OCI-LY1 (cell line): ENCODE data around the gene TBCEL.

Experiments
- CTCF ChIP-seq: fragments of 200-600 bp; sonication (generic), shearing (Covaris generic); IDR thresholded peaks from 2 replicates; pipeline ENCODE4 v1.5.1; 2017; ENCODE audit warnings: mild to moderate bottlenecking, antibody characterized with exemption, low read length, moderate library complexity, mixed read lengths
- EZH2 ChIP-seq: fragments of 200-600 bp; sonication (generic), shearing (Covaris generic); IDR thresholded peaks from 2 replicates; pipeline ENCODE4 v1.8.0; 2017; ENCODE audit warnings: borderline replicate concordance, mixed run types, mild to moderate bottlenecking, antibody characterized with exemption, low read length, moderate library complexity, mixed read lengths

DNA sequence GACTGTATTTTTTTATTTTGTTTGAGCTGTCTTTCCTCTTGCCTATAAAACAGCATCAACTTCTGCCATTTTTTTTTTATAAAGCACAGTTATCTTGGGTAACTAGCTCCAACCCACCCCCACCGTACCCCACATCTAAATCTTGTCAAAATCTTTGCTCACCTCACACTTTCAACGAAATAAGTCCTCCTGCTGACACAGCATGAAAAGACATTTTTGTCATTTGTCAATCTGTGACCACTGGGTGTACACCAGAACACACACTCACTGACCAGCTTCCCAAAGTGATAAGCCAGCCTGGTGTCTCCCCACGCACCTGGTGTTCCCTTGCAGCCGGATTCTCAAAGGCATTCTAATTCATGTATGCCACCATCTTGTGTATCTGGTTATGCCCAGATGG is 75.5 kb downstream of the TBCEL start:
- TF ChIP-seq CTCF (no peak), EZH2 (no peak)
